IMR-90 (cell line): ENCODE measurements around the gene KCNMA1.

Experiments
- CHD1 ChIP-seq: IDR thresholded peaks from 2 replicates; pipeline ENCODE4 v1.6.1; 2012; ENCODE audit warnings: low read depth, low read length, improper control_type of control experiment
- CTCF ChIP-seq: conservative IDR thresholded peaks from 2 replicates; pipeline ENCODE4 v1.5.1; 2012; ENCODE audit warnings: mild to moderate bottlenecking, low read depth, low read length, improper control_type of control experiment
- FOS ChIP-seq: fragments of 150-350 bp; IDR thresholded peaks from 2 replicates; pipeline ENCODE4 v1.6.1; 2016; ENCODE audit warnings: low read depth, low read length
- MAZ ChIP-seq: IDR thresholded peaks from 2 replicates; pipeline ENCODE4 v1.6.1; 2012; ENCODE audit warnings: low read depth, mild to moderate bottlenecking, low read length, improper control_type of control experiment, moderate library complexity, borderline replicate concordance
- POLR2A ChIP-seq: IDR thresholded peaks from 2 replicates; pipeline ENCODE4 v1.6.1; 2012; ENCODE audit warnings: mild to moderate bottlenecking, low read depth, low read length

- TF ChIP-seq CTCF (no peak), CHD1 (no peak), MAZ (no peak), POLR2A (no peak), FOS (no peak)
These were observed 450.1 kb downstream of the KCNMA1 start for GRCh38 chr10:77187376-77187999.
